ENCODE measurements around the gene EPHA1. TPM values are rescaled to one million over a fixed set of nuclear protein-coding genes. Genes with fewer than 3 reads are reported as not detected.

EPHA1 gene
- total RNA-seq, 1 experiment from 2014 or later, result 0.39 TPM

DNA sequence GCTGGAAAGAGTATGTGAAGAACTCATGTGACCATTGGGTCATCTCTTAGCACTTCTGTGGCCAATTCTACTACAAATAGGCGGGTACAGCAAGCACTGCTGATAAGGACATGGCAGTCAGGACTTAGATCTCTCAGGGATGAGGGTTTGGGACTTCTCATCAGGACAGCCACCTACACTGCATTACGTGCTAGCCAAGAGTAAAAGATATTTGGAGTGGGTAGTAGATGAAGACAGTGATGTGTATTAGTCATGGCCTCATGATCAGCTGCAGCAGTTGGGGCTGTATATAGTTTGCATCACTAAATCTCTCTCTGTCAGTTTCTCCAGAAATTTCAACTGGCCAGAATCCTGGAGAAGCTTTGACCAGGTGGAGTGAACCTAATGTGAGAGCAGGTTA lies 43.8 kb upstream of the EPHA1 start:
- no peaks in the 10 kb centered on the region; the same call in none of the 2 replicates for H3K27me3 ChIP-seq (ENCODE audit: control insufficient read depth, insufficient read depth, low read length)
- no peak for DNase-seq (ENCODE audit: low read depth, low spot score)
- H3K9me3 ChIP-seq (ENCODE audit: control insufficient read depth, insufficient read depth, low read depth, low read length), result no peaks in the 10 kb centered on the region
- ChIA-PET POLR2A (no interaction called here), CTCF (no interaction called here)
- no peak for ATAC-seq
- TF ChIP-seq TCF7L2 (IDR thresholded peaks at IDR 0.05; ENCODE audit: low read depth, low read length), result no peak
- TF ChIP-seq SIN3A (IDR thresholded peaks at IDR 0.05; ENCODE audit: borderline replicate concordance, insufficient read depth, low read depth, low read length), result no peak
- TF ChIP-seq, protein P1, sequence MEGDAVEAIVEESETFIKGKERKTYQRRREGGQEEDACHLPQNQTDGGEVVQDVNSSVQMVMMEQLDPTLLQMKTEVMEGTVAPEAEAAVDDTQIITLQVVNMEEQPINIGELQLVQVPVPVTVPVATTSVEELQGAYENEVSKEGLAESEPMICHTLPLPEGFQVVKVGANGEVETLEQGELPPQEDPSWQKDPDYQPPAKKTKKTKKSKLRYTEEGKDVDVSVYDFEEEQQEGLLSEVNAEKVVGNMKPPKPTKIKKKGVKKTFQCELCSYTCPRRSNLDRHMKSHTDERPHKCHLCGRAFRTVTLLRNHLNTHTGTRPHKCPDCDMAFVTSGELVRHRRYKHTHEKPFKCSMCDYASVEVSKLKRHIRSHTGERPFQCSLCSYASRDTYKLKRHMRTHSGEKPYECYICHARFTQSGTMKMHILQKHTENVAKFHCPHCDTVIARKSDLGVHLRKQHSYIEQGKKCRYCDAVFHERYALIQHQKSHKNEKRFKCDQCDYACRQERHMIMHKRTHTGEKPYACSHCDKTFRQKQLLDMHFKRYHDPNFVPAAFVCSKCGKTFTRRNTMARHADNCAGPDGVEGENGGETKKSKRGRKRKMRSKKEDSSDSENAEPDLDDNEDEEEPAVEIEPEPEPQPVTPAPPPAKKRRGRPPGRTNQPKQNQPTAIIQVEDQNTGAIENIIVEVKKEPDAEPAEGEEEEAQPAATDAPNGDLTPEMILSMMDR (IDR thresholded peaks at IDR 0.05), result no peak
- TF ChIP-seq, protein P2, sequence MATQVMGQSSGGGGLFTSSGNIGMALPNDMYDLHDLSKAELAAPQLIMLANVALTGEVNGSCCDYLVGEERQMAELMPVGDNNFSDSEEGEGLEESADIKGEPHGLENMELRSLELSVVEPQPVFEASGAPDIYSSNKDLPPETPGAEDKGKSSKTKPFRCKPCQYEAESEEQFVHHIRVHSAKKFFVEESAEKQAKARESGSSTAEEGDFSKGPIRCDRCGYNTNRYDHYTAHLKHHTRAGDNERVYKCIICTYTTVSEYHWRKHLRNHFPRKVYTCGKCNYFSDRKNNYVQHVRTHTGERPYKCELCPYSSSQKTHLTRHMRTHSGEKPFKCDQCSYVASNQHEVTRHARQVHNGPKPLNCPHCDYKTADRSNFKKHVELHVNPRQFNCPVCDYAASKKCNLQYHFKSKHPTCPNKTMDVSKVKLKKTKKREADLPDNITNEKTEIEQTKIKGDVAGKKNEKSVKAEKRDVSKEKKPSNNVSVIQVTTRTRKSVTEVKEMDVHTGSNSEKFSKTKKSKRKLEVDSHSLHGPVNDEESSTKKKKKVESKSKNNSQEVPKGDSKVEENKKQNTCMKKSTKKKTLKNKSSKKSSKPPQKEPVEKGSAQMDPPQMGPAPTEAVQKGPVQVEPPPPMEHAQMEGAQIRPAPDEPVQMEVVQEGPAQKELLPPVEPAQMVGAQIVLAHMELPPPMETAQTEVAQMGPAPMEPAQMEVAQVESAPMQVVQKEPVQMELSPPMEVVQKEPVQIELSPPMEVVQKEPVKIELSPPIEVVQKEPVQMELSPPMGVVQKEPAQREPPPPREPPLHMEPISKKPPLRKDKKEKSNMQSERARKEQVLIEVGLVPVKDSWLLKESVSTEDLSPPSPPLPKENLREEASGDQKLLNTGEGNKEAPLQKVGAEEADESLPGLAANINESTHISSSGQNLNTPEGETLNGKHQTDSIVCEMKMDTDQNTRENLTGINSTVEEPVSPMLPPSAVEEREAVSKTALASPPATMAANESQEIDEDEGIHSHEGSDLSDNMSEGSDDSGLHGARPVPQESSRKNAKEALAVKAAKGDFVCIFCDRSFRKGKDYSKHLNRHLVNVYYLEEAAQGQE (IDR thresholded peaks at IDR 0.05; ENCODE audit: insufficient read depth in 1 of 2, low read depth in 2 of 2, low read length in 1 of 2), result no peak
- no peak for TF ChIP-seq POLR2AphosphoS5 (IDR thresholded peaks at IDR 0.05; ENCODE audit: low read depth, low read length)
- in situ Hi-C loops (cut with HindIII; ENCODE audit: low pct_unique_long_range_greater_than_20kb, low sequenced_read_pairs) (no loop called here), intact Hi-C loops (cut with micrococcal nuclease; ENCODE audit: unreplicated experiment) (no loop called here)
- H3K27ac ChIP-seq (ENCODE audit: low read length), result no peak overlapping the region
- no TSS peak for BruUV-seq (replicated peaks)
- H3K4me3 ChIP-seq (ENCODE audit: low read depth in 2 of 2, low read length in 2 of 2), result no peak overlapping the region
- H3K36me3 ChIP-seq (ENCODE audit: control insufficient read depth, insufficient read depth, low read length), result no peaks in the 10 kb centered on the region
- H3K4me1 ChIP-seq (ENCODE audit: control insufficient read depth, insufficient read depth, low read length), result no peaks in the 10 kb centered on the region

DNA sequence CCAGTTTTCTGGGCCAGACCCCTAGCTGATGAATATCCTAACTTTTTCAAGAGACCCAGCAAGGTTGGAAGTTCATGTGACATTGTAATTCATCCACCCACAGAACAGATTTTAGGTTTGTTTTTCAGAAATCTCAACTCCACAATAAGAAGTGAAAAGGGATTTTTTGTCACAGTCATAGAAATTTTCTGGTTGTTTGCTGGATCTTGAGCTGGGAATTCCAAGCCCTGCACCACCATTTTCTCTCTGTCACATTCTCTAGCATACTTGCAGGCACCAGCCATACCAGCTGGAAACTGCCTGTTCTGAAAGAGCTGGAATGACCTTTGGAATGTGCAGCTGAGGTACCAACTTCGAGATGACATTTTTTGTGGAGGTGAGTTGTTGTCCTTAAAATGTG lies 43.1 kb upstream of the EPHA1 start:
- DNase-seq (ENCODE audit: low read depth, low spot score) (no peak), ATAC-seq (no peak)
- no peak overlapping the region for H3K4me3 ChIP-seq (ENCODE audit: low read depth in 2 of 2, low read length in 2 of 2)
- POLR2A ChIA-PET, result no interaction called here
- TF ChIP-seq, protein P1 (IDR thresholded peaks at IDR 0.05), result no peak
- TF ChIP-seq, protein P2 (IDR thresholded peaks at IDR 0.05; ENCODE audit: insufficient read depth in 1 of 2, low read depth in 2 of 2, low read length in 1 of 2), result no peak
- no peak for TF ChIP-seq TCF7L2 (IDR thresholded peaks at IDR 0.05; ENCODE audit: low read depth, low read length)
- TF ChIP-seq POLR2AphosphoS5 (IDR thresholded peaks at IDR 0.05; ENCODE audit: low read depth, low read length), result no peak
- no peak for TF ChIP-seq SIN3A (IDR thresholded peaks at IDR 0.05; ENCODE audit: borderline replicate concordance, insufficient read depth, low read depth, low read length)
- in situ Hi-C loops (cut with HindIII; ENCODE audit: low pct_unique_long_range_greater_than_20kb, low sequenced_read_pairs), result no loop called here
- no peak overlapping the region for H3K27ac ChIP-seq (ENCODE audit: low read length)
- H3K9me3 ChIP-seq (ENCODE audit: control insufficient read depth, insufficient read depth, low read depth, low read length), result no peaks in the 10 kb centered on the region
- no TSS peak for BruUV-seq (replicated peaks)
- CTCF ChIA-PET, result no interaction called here
- H3K27me3 ChIP-seq (ENCODE audit: control insufficient read depth, insufficient read depth, low read length), result peaks cover 2% of the 10 kb centered on the region
- no peaks in the 10 kb centered on the region for H3K4me1 ChIP-seq (ENCODE audit: control insufficient read depth, insufficient read depth, low read length)
- H3K36me3 ChIP-seq (ENCODE audit: control insufficient read depth, insufficient read depth, low read length), result no peaks in the 10 kb centered on the region
- intact Hi-C loops (cut with micrococcal nuclease; ENCODE audit: unreplicated experiment), result no loop called here

Measured in Panc1 (cell line).